Right lobe of liver (tissue), 6 donors: Measurements from ENCODE around the gene EIF3K. TPM values are rescaled to one million over a fixed set of nuclear protein-coding genes. Genes with fewer than 3 reads are reported as not detected.

Source experiments
- ATAC-seq, 4 donors: fragments of 200-7000 bp; cut with Tn5 transposase; one replicate each; pipeline ENCODE4 v1.9.1; 2020; ENCODE audit warnings: mild to moderate bottlenecking in 4 of 4, moderate library complexity in 4 of 4
- DNase-seq, 3 donors: peaks; one replicate each; pipeline ENCODE4 v3.0.0-alpha.2; 2020
- H3K27ac ChIP-seq, 3 donors: fragments of 200-600 bp; one replicate each; pipeline ENCODE4 v1.8.0; 2022
- H3K27me3 ChIP-seq, 2 donors: fragments of 200-600 bp; one replicate each; pipeline ENCODE4 v1.8.0; 2022
- H3K36me3 ChIP-seq, 4 donors: fragments of 200-600 bp; sonication (generic) in 1 of 4; one replicate each; pipeline versions ENCODE4 v1.5.1 to v1.8.0; 2017 to 2022; ENCODE audit warnings: control low read depth in 1 of 4
- H3K4me1 ChIP-seq, 4 donors: fragments of 200-600 bp; sonication (generic) in 1 of 4; one replicate each; pipeline versions ENCODE4 v1.5.1 to v1.8.0; 2017 to 2022; ENCODE audit warnings: control low read depth in 1 of 4
- H3K4me3 ChIP-seq, 3 donors: fragments of 200-600 bp; one replicate each; pipeline ENCODE4 v1.8.0; 2022
- H3K9me3 ChIP-seq, 4 donors: fragments of 200-600 bp; sonication (generic) in 1 of 4; one replicate each; pipeline versions ENCODE4 v1.5.1 to v1.8.0; 2017 to 2022; ENCODE audit warnings: control low read depth in 1 of 4
- CTCF ChIP-seq, 4 donors: fragments of 200-600 bp in 3 of 4; fragments of 450-650 bp in 1 of 4; IDR thresholded peaks; one replicate each; pipeline versions ENCODE4 v1.5.1 to v1.8.0; 2016 to 2022; ENCODE audit warnings: antibody characterized with exemption in 4 of 4, mild to moderate bottlenecking in 2 of 4
- POLR2A ChIP-seq: fragments of 450-650 bp; IDR thresholded peaks from one replicate; pipeline ENCODE4 v1.6.1; 2017; ENCODE audit warnings: antibody characterized with exemption, mild to moderate bottlenecking
- WGBS: methylation state at CpG from one replicate; pipeline ENCODE4 v1.1.6; 2018; ENCODE audit warnings: low coverage, low lambda C conversion rate; ENCODE audit not compliant: insufficient coverage; ENCODE audit errors: missing lambda C conversion rate; 5-methylcytosine and 5-hydroxymethylcytosine counted together
- intact Hi-C, 2 donors: fragments of 100-400 bp; cut with DNase I; formaldehyde crosslinking; loops; one replicate each; pipeline versions ENCODE4 v1.11.2 to v1.14.1; 2022
- total RNA-seq, 6 experiments: library from RNA; depleted of rRNA in 2 of 6; stranded (reverse); fragments of >200 nt in 2 of 6; fragmentation: NEBNext Ultra II Directional in 3 of 6; extraction: Animal tissue kit (Norgen Biotek cat#: 25700) in 3 of 6; gene quantifications; one replicate each; pipeline versions ENCODE4 v1.1.0 to v1.2.4, GENCODE V29; 2016 to 2023
- donor health status: DM: no; HTN: yes; CAD: no.
- donor health status: DM: no; HTN: no; CAD: no.
- donor health status: DM: no; HTN: no; CAD: no.
- donor health status: DM: no; HTN: yes; CAD: no.
- donor health status: DM: no; HTN: yes; CAD: no.

Gene EIF3K
- total RNA-seq, 6 experiments from 2014 or later, result 86.3 to 305 (median 116) TPM

GRCh38 chr19:38666663-38667511, 47.9 kb downstream of the EIF3K start:
- WGBS, result 31% methylated on average over 10 of the region's 10 CpGs
- no peak overlapping the region for H3K4me3 ChIP-seq

DNA sequence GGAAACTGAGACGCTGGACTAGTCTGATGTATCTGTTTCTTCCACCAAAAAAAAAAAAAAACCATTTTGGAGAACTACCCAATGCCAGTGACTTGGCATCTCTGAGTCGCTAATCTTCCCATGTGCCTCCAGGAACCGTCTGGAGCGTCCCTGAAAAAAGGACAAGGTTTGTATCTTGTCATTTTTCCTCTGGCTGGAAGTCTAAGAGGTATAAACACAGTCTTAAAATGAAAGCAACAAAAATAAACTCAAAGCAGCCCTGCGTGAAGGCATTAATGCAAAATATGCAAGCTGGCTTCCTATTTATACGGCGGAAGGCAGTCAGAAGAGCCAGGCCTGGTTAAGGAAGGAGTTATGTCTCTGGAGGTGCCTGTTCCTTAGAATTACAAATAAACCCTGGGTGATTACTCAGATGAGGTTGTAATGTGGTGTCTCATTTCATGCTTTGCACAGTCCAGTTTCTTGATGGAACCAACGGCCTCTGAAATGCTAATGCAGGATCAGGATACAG, 48.7 kb downstream of the EIF3K start:
- ATAC-seq (no peak), DNase-seq (no peak)
- 59% methylated on average over 8 of the region's 8 CpGs for WGBS
- TF ChIP-seq POLR2A, result no peak
- TF ChIP-seq CTCF (IDR thresholded peaks at IDR 0.05), result no peak
- Histone ChIP-seq H3K27ac (peak overlapping the region; percentile 75 to 94 (median 79)), H3K27me3 (no peaks in the 10 kb centered on the region), H3K4me1 (peaks cover 0 to 86% (median 39%) of the 10 kb centered on the region in 4 donors), H3K4me3 (no peak overlapping the region), H3K36me3 (no peaks in the 10 kb centered on the region), H3K9me3 (no peaks in the 10 kb centered on the region)
- intact Hi-C loops, result no loop called here

More at GRCh38 chr19:38666663-38667511, 47.9 kb downstream of the EIF3K start:
- Histone ChIP-seq H3K9me3 (no peaks in the 10 kb centered on the region), H3K27me3 (no peaks in the 10 kb centered on the region), H3K27ac (peak overlapping the region; percentile 75 to 94 (median 79)), H3K4me1 (peaks cover 0 to 93% (median 42%) of the 10 kb centered on the region in 4 donors), H3K36me3 (no peaks in the 10 kb centered on the region)
- ATAC-seq (peak; percentile 52 to 73 (median 60)), DNase-seq (no peak)
- intact Hi-C loops, result no loop called here
- TF ChIP-seq POLR2A (no peak), CTCF (IDR thresholded peaks at IDR 0.05) (no peak)

DNA sequence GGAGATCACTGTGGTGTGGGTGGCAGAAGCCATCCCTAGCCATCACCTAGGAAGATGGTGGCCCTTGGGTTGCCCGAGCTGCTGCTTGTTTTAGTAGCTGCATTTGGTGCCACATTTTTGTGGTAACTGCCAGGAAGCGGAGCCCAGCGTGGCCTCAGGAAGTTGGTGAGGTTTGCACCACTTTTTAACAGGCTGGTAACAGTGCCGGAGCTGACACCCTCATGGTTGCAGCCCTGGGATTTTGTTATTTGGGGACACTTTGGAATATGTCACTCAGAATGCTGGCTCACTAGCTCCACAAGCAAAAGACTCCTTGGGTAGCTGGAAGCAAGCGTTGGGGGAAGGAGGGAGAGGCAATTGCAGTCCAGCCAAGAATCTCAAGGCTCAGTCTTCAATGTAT, 50.6 kb downstream of the EIF3K start:
- peak overlapping the region in 2 of 3 donors; percentile 35 to 51 for H3K27ac ChIP-seq
- intact Hi-C loops, result no loop called here

GRCh38 chr19:38670921-38671398, 52.0 kb downstream of the EIF3K start:
- 16% methylated on average over 3 of the region's 3 CpGs for WGBS
- TF ChIP-seq CTCF (IDR thresholded peaks at IDR 0.05), result no peak
- TF ChIP-seq POLR2A, result no peak
- H3K9me3 ChIP-seq, result no peaks in the 10 kb centered on the region
- peak overlapping the region; percentile 24 to 51 (median 35) for H3K27ac ChIP-seq
- H3K27me3 ChIP-seq, result no peaks in the 10 kb centered on the region
- ATAC-seq (peak; percentile 28 to 63 (median 40)), DNase-seq (no peak)
- peaks cover 0 to 75% (median 32%) of the 10 kb centered on the region in 4 donors for H3K4me1 ChIP-seq
- intact Hi-C loops, result no loop called here
- no peak overlapping the region for H3K4me3 ChIP-seq
- H3K36me3 ChIP-seq, result no peaks in the 10 kb centered on the region

More for the DNA sequence above, 50.6 kb downstream of the EIF3K start:
- TF ChIP-seq POLR2A (no peak), CTCF (IDR thresholded peaks at IDR 0.05) (no peak)
- Histone ChIP-seq H3K9me3 (no peaks in the 10 kb centered on the region), H3K4me3 (no peak overlapping the region), H3K4me1 (peaks cover 0 to 75% (median 35%) of the 10 kb centered on the region in 4 donors), H3K36me3 (no peaks in the 10 kb centered on the region), H3K27me3 (no peaks in the 10 kb centered on the region)
- WGBS, result no CpG with 5 or more reads among the region's 5 CpGs
- DNase-seq, result no peak
- ATAC-seq, result no peak
